Measurements from ENCODE around the gene CHST5. TPM values are rescaled to one million over a fixed set of nuclear protein-coding genes. Genes with fewer than 3 reads are reported as not detected.

CHST5 gene
- not detected in 2 replicates for total RNA-seq

GRCh38 chr16:75535901-75536300 is at the start of gene CHST5:
CHST5 (minus strand) TSS chr16:75536108; CDS start chr16:75530384, 5,724 bp downstream.

DNA sequence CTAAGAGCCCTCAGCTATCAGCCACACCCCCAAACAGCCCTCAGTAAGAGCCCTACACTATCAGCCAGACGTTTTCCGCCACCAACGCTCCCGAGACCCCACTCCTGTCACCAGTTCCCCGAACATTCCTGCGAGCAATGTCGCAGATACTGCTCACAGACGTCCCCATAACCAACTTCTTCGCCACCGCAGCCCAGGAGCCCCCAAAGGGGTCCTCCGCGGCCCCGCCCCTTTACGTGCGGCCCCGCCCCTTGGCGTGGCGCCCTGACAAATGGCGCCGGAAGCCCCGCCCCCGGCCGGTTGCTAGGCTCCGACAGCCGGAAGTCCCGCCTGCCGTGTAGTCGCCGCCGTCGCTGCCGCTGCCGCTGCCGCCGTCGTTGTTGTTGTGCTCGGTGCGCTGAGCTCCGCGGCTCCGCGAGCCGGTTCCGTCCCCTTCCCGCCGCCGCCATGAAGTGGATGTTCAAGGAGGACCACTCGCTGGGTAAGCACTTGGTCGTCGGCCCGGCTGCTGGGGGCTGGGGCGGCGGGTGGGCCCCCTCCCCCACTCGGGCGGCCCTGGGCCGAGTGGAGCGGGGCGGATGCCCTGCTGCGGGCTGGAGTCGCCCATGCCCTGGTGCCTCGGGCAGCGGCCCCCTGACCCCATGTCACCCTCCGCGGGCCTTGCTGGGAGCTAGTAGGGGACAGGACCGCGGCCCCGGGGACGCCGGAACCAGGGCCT is 30.3 kb upstream of the CHST5 start, which contains the start of gene GABARAPL2:
Gene GABARAPL2, plus strand, starts transcription at position 340 of the 718 bp plus-strand sequence. Its CDS starts 108 bp downstream, at position 448.

GRCh38 chr16:75555707-75556430 is 20.0 kb upstream of the CHST5 start, which contains the start of gene TMEM231:
TMEM231 (minus strand) TSS chr16:75556252; CDS start chr16:75556209, 43 bp downstream.

DNA sequence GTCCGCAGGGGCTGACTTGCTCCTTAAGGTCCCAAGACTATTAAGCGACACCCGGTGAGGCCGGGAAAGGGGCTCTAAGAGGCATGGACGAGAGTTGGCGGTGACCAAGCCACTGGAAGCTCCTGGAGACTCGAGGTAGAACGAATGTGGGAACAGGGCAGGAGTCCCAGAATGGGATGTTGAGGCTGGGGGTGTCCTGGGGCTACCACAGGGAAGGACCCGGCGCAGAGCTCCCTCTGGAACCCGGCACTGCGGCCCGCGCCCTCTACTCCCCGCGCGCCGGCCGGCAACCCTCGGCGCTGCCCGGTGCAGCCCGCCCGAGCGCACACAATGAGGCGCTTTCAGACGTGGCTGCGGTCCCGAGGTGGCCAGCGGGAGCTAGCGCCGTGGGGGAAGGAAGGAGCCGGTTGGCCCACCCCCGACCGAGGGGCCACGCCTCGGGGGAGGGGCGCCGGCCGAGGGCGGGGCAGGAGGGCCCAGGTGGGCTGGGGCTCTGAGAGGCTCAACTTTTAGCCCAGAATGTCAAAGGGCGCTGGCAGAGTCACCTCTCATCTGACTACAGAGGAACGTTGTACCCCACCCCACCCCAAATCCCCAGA is 40.7 kb downstream of the CHST5 start, which contains the start of gene CHST6:
Gene CHST6, minus strand, starts transcription at position 366 of the 599 bp plus-strand sequence. CDS start 15,613 bp downstream, outside the sequence.

Other genes starting within 250 kb of the CHST5 start
- gene CFDP1, start 102.6 kb downstream of the CHST5 start, total RNA-seq, result 44.3 and 56.0 TPM in 2 replicates
- 8.8 and 13.3 TPM in 2 replicates for gene TMEM170A, start 71.4 kb downstream of the CHST5 start, total RNA-seq
- 0.24 and 1.7 TPM in 2 replicates for gene CHST6, start 40.7 kb downstream of the CHST5 start, total RNA-seq
- gene TMEM231, start 20.1 kb upstream of the CHST5 start, total RNA-seq, result 8.1 and 12.3 TPM in 2 replicates
- gene GABARAPL2, start 30.3 kb upstream of the CHST5 start, total RNA-seq, result 52.0 and 69.9 TPM in 2 replicates
- 27.2 and 46.9 TPM in 2 replicates for gene ADAT1, start 87.2 kb upstream of the CHST5 start, total RNA-seq
- 126 and 172 TPM in 2 replicates for gene KARS1, start 111.6 kb upstream of the CHST5 start, total RNA-seq
- 46.4 and 66.0 TPM in 2 replicates for gene TERF2IP, start 111.7 kb upstream of the CHST5 start, total RNA-seq
- gene CPHXL2, start 140.9 kb upstream of the CHST5 start, total RNA-seq, result not detected in 2 replicates
- gene DUXB, start 165.4 kb upstream of the CHST5 start, total RNA-seq, result not detected in 2 replicates
- gene CPHXL, start 190.4 kb upstream of the CHST5 start, total RNA-seq, result not detected in 2 replicates

All from epithelial cell of alveolus of lung (primary cell).